Activated CD8-positive, alpha-beta memory T cell treated with anti-CD3 and anti-CD28 coated beads for 36 hours (primary cell): Measurements from ENCODE around the gene DMXL1. TPM values are rescaled to one million over a fixed set of nuclear protein-coding genes. Genes with fewer than 3 reads are reported as not detected.

ENCODE experiments used
- CTCF ChIA-PET: fragments of 350-600 bp; sonication (Branson Sonifier 250); formaldehyde crosslinking; loops from one replicate; lab custom pipeline; 2021; ENCODE audit warnings: antibody characterized with exemption; lab: Charles Lee
- POLR2A ChIA-PET: fragments of 350-600 bp; sonication (Branson Sonifier 250); formaldehyde crosslinking; loops from one replicate; lab custom pipeline; 2021; ENCODE audit warnings: antibody characterized with exemption; lab: Charles Lee
- total RNA-seq, 2 experiments: library from RNA; stranded (reverse); gene quantifications; one replicate each; pipeline ENCODE4 v1.2.3, GENCODE V29; 2021

The DMXL1 gene
- 10 to 100 TPM; 21.9 to 22.8 TPM for total RNA-seq

- ChIA-PET CTCF (interaction anchor here (1.0 to 1.1 kb wide), 2 partner anchors 28 to 263 kb away, joined by 3 read pairs; no protein-coding TSS in a partner anchor), POLR2A (interaction anchor here (0.6 to 1.1 kb wide), 3 partner anchors 83 to 205 kb away, joined by 3 to 4 read pairs (median 4); partner anchors contain the start of gene DTWD2)
Observed at GRCh38 chr5:119070828-119071560, at the start of gene DMXL1. TSS of gene DMXL1 (plus strand) at chr5:119071087. CDS start at chr5:119071570, 483 bp downstream.

- POLR2A ChIA-PET = no interaction called here
- CTCF ChIA-PET = interaction anchor here (0.6 to 1.0 kb wide), 3 partner anchors 12 to 414 kb away, joined by 3 to 5 read pairs (median 3); no protein-coding TSS in a partner anchor
Observed at GRCh38 chr5:119021149-119021732, 49.6 kb upstream of the DMXL1 start.

- POLR2A ChIA-PET = no interaction called here
- CTCF ChIA-PET = interaction anchor here (0.6 to 1.0 kb wide), 3 partner anchors 11 to 413 kb away, joined by 3 read pairs; no protein-coding TSS in a partner anchor
Observed at GRCh38 chr5:119022017-119022745, 48.7 kb upstream of the DMXL1 start.

GRCh38 chr5:119022773-119023172 is 48.1 kb upstream of the DMXL1 start:
- POLR2A ChIA-PET = no interaction called here
- CTCF ChIA-PET = interaction anchor here (0.7 kb wide), 1 partner anchor 11 kb away, joined by 3 read pairs; no protein-coding TSS in a partner anchor

- ChIA-PET POLR2A (no interaction called here), CTCF (no interaction called here)
Observed at GRCh38 chr5:119028575-119028974, 42.3 kb upstream of the DMXL1 start.

GRCh38 chr5:119031011-119031886 is 39.6 kb upstream of the DMXL1 start:
- ChIA-PET POLR2A (no interaction called here), CTCF (no interaction called here)

- ChIA-PET POLR2A (no interaction called here), CTCF (interaction anchor here (0.6 kb wide), 1 partner anchor 142 kb away, joined by 3 read pairs; no protein-coding TSS in a partner anchor)
Observed at GRCh38 chr5:119031905-119032304, 39.0 kb upstream of the DMXL1 start.

GRCh38 chr5:119032656-119033055 is 38.2 kb upstream of the DMXL1 start:
- POLR2A ChIA-PET = no interaction called here
- CTCF ChIA-PET = interaction anchor here (0.6 kb wide), 2 partner anchors 118 to 141 kb away, joined by 3 read pairs; no protein-coding TSS in a partner anchor

GRCh38 chr5:119033135-119033534 is 37.8 kb upstream of the DMXL1 start:
- ChIA-PET POLR2A (no interaction called here), CTCF (interaction anchor here (0.6 to 0.7 kb wide), 3 partner anchors 11 to 426 kb away, joined by 3 to 4 read pairs (median 3); no protein-coding TSS in a partner anchor)

- CTCF ChIA-PET = no interaction called here
- POLR2A ChIA-PET = no interaction called here
Observed at GRCh38 chr5:119036101-119036762, 34.7 kb upstream of the DMXL1 start.

- CTCF ChIA-PET = no interaction called here
- POLR2A ChIA-PET = no interaction called here
Observed at GRCh38 chr5:119037496-119038215, 33.2 kb upstream of the DMXL1 start.

GRCh38 chr5:119048246-119048645 is 22.6 kb upstream of the DMXL1 start:
- POLR2A ChIA-PET = no interaction called here
- CTCF ChIA-PET = no interaction called here

GRCh38 chr5:119049824-119050449 is 20.9 kb upstream of the DMXL1 start:
- CTCF ChIA-PET = no interaction called here
- POLR2A ChIA-PET = no interaction called here

GRCh38 chr5:119054101-119054500 is 16.8 kb upstream of the DMXL1 start:
- ChIA-PET CTCF (no interaction called here), POLR2A (no interaction called here)

- ChIA-PET CTCF (no interaction called here), POLR2A (no interaction called here)
Observed at GRCh38 chr5:119055294-119055693, 15.6 kb upstream of the DMXL1 start.

- POLR2A ChIA-PET = no interaction called here
- CTCF ChIA-PET = no interaction called here
Observed at GRCh38 chr5:119058979-119059529, 11.8 kb upstream of the DMXL1 start.

GRCh38 chr5:119059740-119060255 is 11.1 kb upstream of the DMXL1 start:
- POLR2A ChIA-PET = no interaction called here
- CTCF ChIA-PET = no interaction called here
